WTC11 (cell line): ENCODE measurements around the gene C4orf36.

Source experiments
- CTCF ChIP-seq: fragments of 200-600 bp; IDR thresholded peaks from 2 replicates; pipeline ENCODE4 v1.8.0; 2022; ENCODE audit warnings: antibody characterized with exemption
- E2F4 ChIP-seq: sonication (generic); formaldehyde crosslinking; IDR thresholded peaks from 2 replicates; pipeline ENCODE4 v1.8.1; 2022; ENCODE audit warnings: low read depth, mild to moderate bottlenecking, moderate library complexity, missing genetic modification reagents, borderline replicate concordance
- FOXJ3 ChIP-seq: sonication (generic); formaldehyde crosslinking; IDR thresholded peaks from 2 replicates; pipeline ENCODE4 v1.9.0; 2021; ENCODE audit warnings: missing genetic modification reagents, mild to moderate bottlenecking, borderline replicate concordance
- SMAD4 ChIP-seq: sonication (generic); formaldehyde crosslinking; IDR thresholded peaks from 2 replicates; pipeline ENCODE4 v1.8.0; 2022; ENCODE audit warnings: mild to moderate bottlenecking, missing genetic modification reagents

- no peak for TF ChIP-seq CTCF
- peak; percentile 45; the same call in 1 of the 2 replicates for TF ChIP-seq SMAD4 (CRISPR knock-in tag)
- no peak for TF ChIP-seq FOXJ3 (CRISPR knock-in tag)
- peak; percentile 80; the same call in 1 of the 2 replicates for TF ChIP-seq E2F4 (CRISPR knock-in tag)
Measured at GRCh38 chr4:86891762-86892635, at the start of gene C4orf36.
